GM12878 (cell line): ENCODE measurements around the gene PDRG1. TPM values are rescaled to one million over a fixed set of nuclear protein-coding genes. Genes with fewer than 3 reads are reported as not detected.

Experiments
- ATAC-seq: fragments of 200-7000 bp; cut with Tn5 transposase; 3 replicates; pipeline ENCODE4 v1.9.1; 2020; ENCODE audit warnings: mild to moderate bottlenecking, moderate library complexity
- BruUV-seq: library from RNA; stranded (reverse); fragments of 400-500 nt; replicated peaks from 2 replicates; lab custom pipeline; 2021; lab: Mats Ljungman, UMichigan
- CTCF ChIA-PET: fragments of 300-600 bp; sonication (Branson Sonifier 250); formaldehyde crosslinking; extraction: SDS; loops from one replicate; lab custom pipeline; 2021; ENCODE audit warnings: inconsistent platforms; lab: Yijun Ruan, JAX
- POLR2A ChIA-PET: fragments of 350-600 bp; formaldehyde crosslinking; extraction: SDS; loops from one replicate; lab custom pipeline; 2021; ENCODE audit warnings: inconsistent platforms; lab: Charles Lee
- RAD21 ChIA-PET: fragments of 300-600 bp; sonication (Branson Sonifier 250); formaldehyde crosslinking; loops from one replicate; lab custom pipeline; 2023; ENCODE audit warnings: antibody characterized with exemption; ENCODE audit not compliant: unreplicated experiment; lab: Charles Lee
- SMC1A ChIA-PET: fragments of 300-600 bp; sonication (Branson Sonifier 250); formaldehyde crosslinking; loops from one replicate; lab custom pipeline; 2023; ENCODE audit not compliant: unreplicated experiment, uncharacterized antibody; lab: Charles Lee
- DNase-seq: peaks from one replicate; pipeline ENCODE4 v3.0.0-alpha.2; 2011; ENCODE audit warnings: low read depth, low spot score
- FAIRE-seq: peaks from 3 replicates; lab custom pipeline; 2011; peaks lifted over from hg19 to GRCh38; lab: Jason Lieb, UNC
- H2AFZ ChIP-seq: 2 replicates; pipeline ENCODE4 v1.6.0; 2011; ENCODE audit warnings: low read depth, low read length, control low read depth; ENCODE audit not compliant: control insufficient read depth
- H3K27ac ChIP-seq: 2 replicates; pipeline ENCODE4 v1.5.1; 2011; ENCODE audit warnings: control low read depth; ENCODE audit not compliant: control insufficient read depth, insufficient read depth
- H3K27me3 ChIP-seq, 2 experiments: replicated peaks in 1 of 2; 2 replicates each; pipeline versions ENCODE4 v1.6.0 to v1.6.1; 2011; ENCODE audit warnings: low read length in 1 of 2; ENCODE audit not compliant: control insufficient read depth in 2 of 2, insufficient read depth in 2 of 2
- H3K36me3 ChIP-seq, 2 experiments: 2 replicates each; pipeline ENCODE4 v1.5.1; 2011; ENCODE audit warnings: low read length in 1 of 2; ENCODE audit not compliant: control insufficient read depth in 2 of 2, insufficient read depth in 2 of 2
- H3K4me1 ChIP-seq: 2 replicates; pipeline ENCODE4 v1.6.1; 2011; ENCODE audit warnings: mild to moderate bottlenecking, low read length, moderate library complexity, mixed read lengths; ENCODE audit not compliant: control insufficient read depth, insufficient read depth
- H3K4me2 ChIP-seq: 2 replicates; pipeline ENCODE4 v1.6.0; 2011; ENCODE audit warnings: control low read depth; ENCODE audit not compliant: control insufficient read depth, insufficient read depth
- H3K4me3 ChIP-seq: fragments of 200-600 bp; sonication (generic); 2 replicates; pipeline ENCODE4 v1.5.1; 2016
- H3K79me2 ChIP-seq: 2 replicates; pipeline ENCODE4 v1.6.0; 2011; ENCODE audit warnings: low read length; ENCODE audit not compliant: control insufficient read depth, insufficient read depth
- H3K9ac ChIP-seq: 2 replicates; pipeline ENCODE4 v1.8.0; 2011; ENCODE audit warnings: low read length, control low read depth, mixed read lengths; ENCODE audit not compliant: control insufficient read depth, insufficient read depth
- H3K9me3 ChIP-seq: replicated peaks from 3 replicates; pipeline ENCODE4 v1.5.1; 2011; ENCODE audit warnings: mild to moderate bottlenecking, low read length; ENCODE audit not compliant: control insufficient read depth, insufficient read depth
- H4K20me1 ChIP-seq: 2 replicates; pipeline ENCODE4 v1.6.0; 2011; ENCODE audit not compliant: control insufficient read depth, insufficient read depth
- BCL11A ChIP-seq: IDR thresholded peaks from 2 replicates; pipeline ENCODE4 v1.6.1; 2011; ENCODE audit warnings: low read depth, low read length
- FOS ChIP-seq: IDR thresholded peaks from 3 replicates; pipeline ENCODE4 v1.6.1; 2011; ENCODE audit warnings: borderline replicate concordance; ENCODE audit not compliant: insufficient read length; ENCODE audit errors: extremely low read depth
- FOXM1 ChIP-seq: IDR thresholded peaks from 2 replicates; pipeline ENCODE4 v1.6.1; 2012; ENCODE audit warnings: low read depth, mild to moderate bottlenecking, inconsistent platforms, low read length, moderate library complexity
- HDGF ChIP-seq: fragments of 450-650 bp; IDR thresholded peaks from 2 replicates; pipeline ENCODE4 v1.6.1; 2016; ENCODE audit warnings: antibody characterized with exemption
- IKZF1 ChIP-seq: fragments of 450-650 bp; conservative IDR thresholded peaks from 2 replicates; pipeline ENCODE4 v1.6.1; 2017; ENCODE audit warnings: antibody characterized with exemption, mild to moderate bottlenecking
- MTA2 ChIP-seq: fragments of 450-650 bp; IDR thresholded peaks from 2 replicates; pipeline ENCODE4 v1.6.1; 2016; ENCODE audit warnings: low read depth, mild to moderate bottlenecking, moderate library complexity
- NFXL1 ChIP-seq: fragments of 450-650 bp; IDR thresholded peaks from 2 replicates; pipeline ENCODE4 v1.6.1; 2017; ENCODE audit warnings: antibody characterized with exemption, mild to moderate bottlenecking, borderline replicate concordance
- NFYA ChIP-seq: IDR thresholded peaks from 2 replicates; pipeline ENCODE4 v1.6.1; 2011; ENCODE audit warnings: low read depth, mild to moderate bottlenecking, low read length, improper control_type of control experiment, borderline replicate concordance
- PAX5 ChIP-seq: IDR thresholded peaks from 2 replicates; pipeline ENCODE4 v1.6.1; 2011; ENCODE audit warnings: low read depth, low read length, borderline replicate concordance
- RUNX3 ChIP-seq: IDR thresholded peaks from 2 replicates; pipeline ENCODE4 v1.6.1; 2012; ENCODE audit warnings: low read length, inconsistent platforms
- SIX5 ChIP-seq: IDR thresholded peaks from 2 replicates; pipeline ENCODE4 v1.6.1; 2011; ENCODE audit warnings: mild to moderate bottlenecking, low read depth, low read length, moderate library complexity; ENCODE audit not compliant: severe bottlenecking
- SMC3 ChIP-seq: IDR thresholded peaks from 2 replicates; pipeline ENCODE4 v1.6.1; 2011; ENCODE audit warnings: low read length, improper control_type of control experiment, borderline replicate concordance
- SRF ChIP-seq, 2 experiments: IDR thresholded peaks; 2 replicates each; pipeline ENCODE4 v1.6.1; 2011; ENCODE audit warnings: low read depth in 2 of 2, low read length in 2 of 2, mild to moderate bottlenecking in 1 of 2, moderate library complexity in 1 of 2
- STAT1 ChIP-seq: fragments of 450-650 bp; conservative IDR thresholded peaks from 2 replicates; pipeline ENCODE4 v1.6.1; 2014; ENCODE audit warnings: antibody characterized with exemption, mild to moderate bottlenecking
- WRNIP1 ChIP-seq: IDR thresholded peaks from 2 replicates; pipeline ENCODE4 v1.6.1; 2011; ENCODE audit warnings: low read depth, low read length, improper control_type of control experiment, borderline replicate concordance
- YBX1 ChIP-seq: fragments of 450-650 bp; IDR thresholded peaks from 2 replicates; pipeline ENCODE4 v1.6.1; 2016; ENCODE audit warnings: antibody characterized with exemption
- ZZZ3 ChIP-seq: IDR thresholded peaks from 2 replicates; pipeline ENCODE4 v1.6.1; 2011; ENCODE audit warnings: low read depth; ENCODE audit not compliant: control insufficient read depth, insufficient read length
- WGBS: methylation state at CpG from one replicate; pipeline ENCODE4 v1.1.6; 2016; ENCODE audit warnings: low lambda C conversion rate; ENCODE audit not compliant: insufficient replicate concordance, insufficient coverage; ENCODE audit errors: missing lambda C conversion rate; 5-methylcytosine and 5-hydroxymethylcytosine counted together
- in situ Hi-C: fragments of 300-500 bp; cut with MboI; formaldehyde crosslinking; loops from 9 replicates; pipeline ENCODE4 v1.14.3; 2018; ENCODE audit warnings: mixed read lengths
- intact Hi-C: fragments of 100-400 bp; cut with micrococcal nuclease; formaldehyde crosslinking; loops from one replicate; pipeline ENCODE4 v1.14.2; 2022; ENCODE audit not compliant: unreplicated experiment
- polyA plus RNA-seq, 11 experiments: library from polyadenylated mRNA; depleted of rRNA in 4 of 11; unstranded in 6 of 11; stranded (reverse) in 5 of 11; fragments of >200 nt; fragmentation: Nextera tagmentation in 4 of 11; fragmentation: Illumina TruSeq in 1 of 11; extraction: Ambion mirVana in 4 of 11; extraction: Trizol in 1 of 11; gene quantifications; 1 replicate in 1 of 11; 2 replicates in 10 of 11; pipeline versions ENCODE4 v1.2.1 to v1.2.3, GENCODE V29; 2011 to 2016; ENCODE audit warnings: inconsistent platforms in 2 of 11, missing spikeins in 2 of 11, low read depth in 1 of 11
- total RNA-seq, 4 experiments: library from RNA; depleted of rRNA in 3 of 4; stranded (reverse); fragments of >200 nt in 3 of 4; fragmentation: Illumina TruSeq in 1 of 4; extraction: Trizol in 1 of 4; gene quantifications; 2 replicates each; pipeline versions ENCODE4 v1.2.1 to v1.2.3, GENCODE V29; 2013 to 2021
- TF ChIP-seq, protein P1 (sequence below): IDR thresholded peaks from 2 replicates; pipeline ENCODE4 v1.6.1; 2011; ENCODE audit warnings: low read depth, mild to moderate bottlenecking, low read length, moderate library complexity, borderline replicate concordance; ENCODE audit errors: extremely low read depth
- TF ChIP-seq, protein P2 (sequence below): IDR thresholded peaks from 2 replicates; pipeline ENCODE4 v1.6.1; 2011; ENCODE audit warnings: mild to moderate bottlenecking, low read depth, low read length, moderate library complexity; ENCODE audit not compliant: insufficient replicate concordance
- TF ChIP-seq, protein P3 (sequence below): fragments of 450-650 bp; IDR thresholded peaks from 2 replicates; pipeline ENCODE4 v1.6.1; 2017; ENCODE audit warnings: low read depth, mild to moderate bottlenecking, moderate library complexity

Gene PDRG1
- total and polyA plus RNA-seq, 10 of the 15 experiments (the other 5 are each of a cell fraction or from before 2014, with no cell fraction given): 11.1 to 55.8 (median 23.3) TPM

DNA sequence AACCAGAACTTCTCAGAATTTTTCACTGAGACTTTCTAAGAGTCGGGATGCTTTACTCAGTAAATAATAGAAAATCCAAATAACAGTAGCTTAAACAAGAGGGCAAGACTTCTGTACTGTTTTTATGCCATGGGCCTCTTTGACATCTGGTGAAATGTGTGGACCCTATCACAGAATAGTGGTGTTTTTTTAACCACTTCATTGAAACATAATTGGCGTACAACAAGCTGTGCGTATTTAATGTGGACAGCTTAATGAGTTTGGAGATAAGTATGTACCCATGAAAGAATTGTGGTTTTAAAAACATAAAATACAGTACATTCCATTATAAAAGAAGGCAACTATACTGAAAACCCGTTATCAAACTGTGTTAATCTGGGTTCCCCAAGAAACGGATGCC, 37.7 kb downstream of the PDRG1 start (continued):
- no peak for TF ChIP-seq SIX5
- TF ChIP-seq WRNIP1: no peak

DNA sequence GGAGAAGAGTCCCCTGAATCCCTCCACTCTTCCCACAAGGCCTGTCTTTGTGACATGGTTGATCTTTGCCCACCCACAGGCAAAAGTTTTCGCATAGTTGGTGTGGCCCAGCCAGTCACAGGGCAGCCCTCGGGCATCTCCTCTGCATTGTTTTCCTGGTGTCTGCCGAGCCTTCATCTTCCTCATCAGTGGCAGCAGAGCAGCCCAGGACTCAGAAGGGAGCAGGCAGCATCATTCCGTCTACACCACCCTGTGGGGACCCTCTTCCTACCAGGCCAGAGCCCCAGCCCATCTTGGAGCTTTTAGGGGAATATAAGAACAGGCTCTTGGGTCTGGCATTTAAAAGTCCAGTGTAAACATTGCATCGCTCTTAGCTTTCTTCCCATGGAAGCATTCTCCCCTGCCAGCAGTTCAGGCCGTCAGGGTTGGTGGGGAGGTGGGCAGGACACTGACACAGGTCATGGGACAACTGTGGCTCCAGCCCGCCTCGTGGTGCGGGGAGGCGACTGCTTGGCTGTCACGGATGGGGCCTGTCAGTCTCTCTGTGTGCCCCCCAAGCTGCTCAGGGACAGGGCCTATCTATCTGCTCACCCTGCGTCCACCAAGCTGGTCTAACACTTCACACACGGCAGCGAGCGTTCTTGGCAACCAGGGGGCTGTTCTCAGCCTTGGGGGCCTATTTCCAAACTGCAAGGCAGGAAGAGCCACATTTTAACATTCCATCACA, 38.3 kb downstream of the PDRG1 start:
- ATAC-seq (no peak), DNase-seq (no peak)
- H3K9me3 ChIP-seq: no peaks in the 10 kb centered on the region
- in situ Hi-C loops: no loop called here
- H3K36me3 ChIP-seq: no peaks in the 10 kb centered on the region
- ChIA-PET RAD21 (interaction anchor here (0.6 kb wide), 2 partner anchors 17 to 743 kb away, joined by 3 read pairs; no protein-coding TSS in a partner anchor), CTCF (interaction anchor here (2.5 kb wide), 1 partner anchor 38 kb away, joined by 14 read pairs; the partner anchor contains the start of gene PDRG1)
- intact Hi-C loops: no loop called here
- H2AFZ ChIP-seq: no peak overlapping the region
- H4K20me1 ChIP-seq: no peaks in the 10 kb centered on the region
- TF ChIP-seq ZZZ3: no peak
- TF ChIP-seq BCL11A: no peak
- TF ChIP-seq, protein P1, sequence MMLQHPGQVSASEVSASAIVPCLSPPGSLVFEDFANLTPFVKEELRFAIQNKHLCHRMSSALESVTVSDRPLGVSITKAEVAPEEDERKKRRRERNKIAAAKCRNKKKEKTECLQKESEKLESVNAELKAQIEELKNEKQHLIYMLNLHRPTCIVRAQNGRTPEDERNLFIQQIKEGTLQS: no peak
- no peak for TF ChIP-seq STAT1
- TF ChIP-seq SRF (IDR thresholded peaks at IDR 0.05; ENCODE audit: low read depth in 2 of 2, low read length in 2 of 2): no peak
- no peak for TF ChIP-seq FOXM1
- TF ChIP-seq IKZF1: no peak
- TF ChIP-seq WRNIP1: no peak
- TF ChIP-seq SMC3: no peak
- no peak for TF ChIP-seq NFXL1
- no peak for TF ChIP-seq YBX1
- no peak for TF ChIP-seq NFYA
- no peak for TF ChIP-seq HDGF
- no peak for TF ChIP-seq PAX5
- TF ChIP-seq FOS: no peak
- TF ChIP-seq, protein P2, sequence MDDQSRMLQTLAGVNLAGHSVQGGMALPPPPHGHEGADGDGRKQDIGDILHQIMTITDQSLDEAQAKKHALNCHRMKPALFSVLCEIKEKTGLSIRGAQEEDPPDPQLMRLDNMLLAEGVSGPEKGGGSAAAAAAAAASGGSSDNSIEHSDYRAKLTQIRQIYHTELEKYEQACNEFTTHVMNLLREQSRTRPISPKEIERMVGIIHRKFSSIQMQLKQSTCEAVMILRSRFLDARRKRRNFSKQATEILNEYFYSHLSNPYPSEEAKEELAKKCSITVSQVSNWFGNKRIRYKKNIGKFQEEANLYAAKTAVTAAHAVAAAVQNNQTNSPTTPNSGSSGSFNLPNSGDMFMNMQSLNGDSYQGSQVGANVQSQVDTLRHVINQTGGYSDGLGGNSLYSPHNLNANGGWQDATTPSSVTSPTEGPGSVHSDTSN: no peak
- TF ChIP-seq RUNX3: no peak
- no peak for TF ChIP-seq MTA2
- TF ChIP-seq, protein P3, sequence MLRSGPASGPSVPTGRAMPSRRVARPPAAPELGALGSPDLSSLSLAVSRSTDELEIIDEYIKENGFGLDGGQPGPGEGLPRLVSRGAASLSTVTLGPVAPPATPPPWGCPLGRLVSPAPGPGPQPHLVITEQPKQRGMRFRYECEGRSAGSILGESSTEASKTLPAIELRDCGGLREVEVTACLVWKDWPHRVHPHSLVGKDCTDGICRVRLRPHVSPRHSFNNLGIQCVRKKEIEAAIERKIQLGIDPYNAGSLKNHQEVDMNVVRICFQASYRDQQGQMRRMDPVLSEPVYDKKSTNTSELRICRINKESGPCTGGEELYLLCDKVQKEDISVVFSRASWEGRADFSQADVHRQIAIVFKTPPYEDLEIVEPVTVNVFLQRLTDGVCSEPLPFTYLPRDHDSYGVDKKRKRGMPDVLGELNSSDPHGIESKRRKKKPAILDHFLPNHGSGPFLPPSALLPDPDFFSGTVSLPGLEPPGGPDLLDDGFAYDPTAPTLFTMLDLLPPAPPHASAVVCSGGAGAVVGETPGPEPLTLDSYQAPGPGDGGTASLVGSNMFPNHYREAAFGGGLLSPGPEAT: no peak
- TF ChIP-seq, all 136 proteins: peak for 0
- Histone ChIP-seq H3K79me2 (no peaks in the 10 kb centered on the region), H3K4me2 (no peak overlapping the region), H3K4me3 (no peak overlapping the region), H3K27ac (no peak overlapping the region), H3K27me3 (no peaks in the 10 kb centered on the region), H3K4me1 (no peaks in the 10 kb centered on the region), H3K9ac (no peak overlapping the region)
- no TSS peak for BruUV-seq
- ChIA-PET POLR2A (interaction anchor here (1.0 to 1.5 kb wide), 2 partner anchors 17 to 18 kb away, joined by 4 to 7 read pairs; no protein-coding TSS in a partner anchor), SMC1A (interaction anchor here (0.8 to 1.4 kb wide), 4 partner anchors 16 to 24 kb away, joined by 3 to 11 read pairs (median 3); no protein-coding TSS in a partner anchor)
- FAIRE-seq: no peak
- WGBS: 40% methylated on average over 15 of the region's 15 CpGs
